PC-3 (cell line): ENCODE results near the gene HAUS1.

Source experiments
- CTCF ChIP-seq: fragments of 300-600 bp; sonication (generic); conservative IDR thresholded peaks from 2 replicates; pipeline ENCODE4 v1.5.1; 2017; ENCODE audit warnings: antibody characterized with exemption, low read depth, mild to moderate bottlenecking, low read length
- EZH2 ChIP-seq: fragments of 300-600 bp; sonication (generic); IDR thresholded peaks from one replicate; pipeline ENCODE4 v1.6.1; 2017; ENCODE audit warnings: antibody characterized with exemption, mild to moderate bottlenecking, low read length; ENCODE audit not compliant: unreplicated experiment

DNA sequence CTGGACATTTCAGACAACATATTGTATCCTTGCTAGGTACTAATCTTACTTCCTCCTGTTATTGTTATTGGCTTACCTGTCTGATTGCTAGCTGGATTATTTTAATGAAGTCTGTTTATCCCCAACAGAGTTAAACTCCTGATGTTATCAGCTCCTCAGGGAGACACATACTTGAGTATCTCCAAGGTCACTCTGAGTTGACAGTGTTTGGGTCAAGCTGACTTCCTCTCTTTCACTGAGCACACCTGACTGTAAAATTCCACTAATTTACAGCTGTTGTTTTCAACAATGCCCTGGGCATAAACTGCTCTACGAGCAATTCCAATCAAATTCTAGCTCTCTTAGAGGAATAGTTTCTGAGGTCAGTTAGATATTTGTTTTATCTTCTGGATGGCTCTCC is 9.6 kb downstream of the HAUS1 start:
- TF ChIP-seq CTCF (no peak), EZH2 (no peak)
